H1 (cell line): ENCODE data around the gene ADCY1. TPM values are rescaled to one million over a fixed set of nuclear protein-coding genes. Genes with fewer than 3 reads are reported as not detected.

Source experiments
- CTCF ChIA-PET: fragments of 300-600 bp; sonication (Branson Sonifier 250); formaldehyde crosslinking; loops from one replicate; lab custom pipeline; 2021; ENCODE audit not compliant: partially characterized antibody; lab: Charles Lee
- POLR2A ChIA-PET: fragments of 300-600 bp; sonication (Branson Sonifier 250); formaldehyde crosslinking; loops from one replicate; lab custom pipeline; 2021; ENCODE audit warnings: inconsistent platforms; ENCODE audit not compliant: partially characterized antibody; lab: Charles Lee
- DNase-seq, 2 experiments: peaks; one replicate each; pipeline versions ENCODE4 v3.0.0 to v3.0.0-alpha.2; 2010 to 2022; ENCODE audit warnings: low spot score in 2 of 2, low read depth in 1 of 2, mixed read lengths in 1 of 2
- FAIRE-seq: peaks from 2 replicates; lab custom pipeline; 2011; peaks lifted over from hg19 to GRCh38; lab: Jason Lieb, UNC
- H2AFZ ChIP-seq: 2 replicates; pipeline ENCODE4 v1.8.1; 2012; ENCODE audit warnings: low read length, inconsistent platforms
- H2AK5ac ChIP-seq: 2 replicates; pipeline ENCODE4 v1.6.1; 2013; ENCODE audit warnings: low read depth, low read length
- H2BK120ac ChIP-seq: replicated peaks from 2 replicates; pipeline ENCODE3; 2013; ENCODE audit warnings: low read depth, low read length, inconsistent platforms
- H2BK12ac ChIP-seq: 2 replicates; pipeline ENCODE4 v1.6.1; 2013; ENCODE audit warnings: low read depth, low read length
- H2BK15ac ChIP-seq: 2 replicates; pipeline ENCODE4 v1.6.1; 2013; ENCODE audit warnings: low read length
- H2BK20ac ChIP-seq: 2 replicates; pipeline ENCODE4 v1.6.1; 2013; ENCODE audit warnings: low read length
- H2BK5ac ChIP-seq: 2 replicates; pipeline ENCODE4 v1.6.1; 2013; ENCODE audit warnings: low read depth, low read length
- H3K14ac ChIP-seq: 2 replicates; pipeline ENCODE4 v1.6.1; 2013; ENCODE audit warnings: inconsistent platforms; ENCODE audit not compliant: insufficient read length
- H3K18ac ChIP-seq: 2 replicates; pipeline ENCODE4 v1.6.1; 2013; ENCODE audit warnings: low read length; ENCODE audit errors: extremely low read depth
- H3K23ac ChIP-seq: 2 replicates; pipeline ENCODE4 v1.6.1; 2013; ENCODE audit warnings: inconsistent platforms; ENCODE audit not compliant: insufficient read length
- H3K23me2 ChIP-seq: 2 replicates; pipeline ENCODE4 v1.6.1; 2013; ENCODE audit warnings: low read depth, low read length
- H3K27ac ChIP-seq: 2 replicates; pipeline ENCODE4 v1.6.1; 2011; ENCODE audit warnings: low read depth, low read length, inconsistent platforms
- H3K27me3 ChIP-seq, 4 experiments: replicated peaks in 1 of 4; 1 replicate in 1 of 4; 2 replicates in 3 of 4; pipeline versions ENCODE4 v1.6.1 to v1.8.1; 2011 to 2013; ENCODE audit warnings: low read length in 3 of 4, mild to moderate bottlenecking in 3 of 4, inconsistent platforms in 2 of 4, mixed read lengths in 2 of 4, moderate library complexity in 1 of 4; ENCODE audit not compliant: control insufficient read depth in 3 of 4, insufficient read depth in 3 of 4; ENCODE audit errors: extremely low read depth in 1 of 4
- H3K36me3 ChIP-seq, 4 experiments: 2 replicates each; pipeline versions ENCODE4 v1.6.1 to v1.8.1; 2011 to 2013; ENCODE audit warnings: mild to moderate bottlenecking in 4 of 4, low read length in 3 of 4, moderate library complexity in 2 of 4, control low read depth in 1 of 4, inconsistent platforms in 1 of 4; ENCODE audit not compliant: insufficient read depth in 4 of 4, control insufficient read depth in 2 of 4
- H3K4ac ChIP-seq: replicated peaks from 2 replicates; pipeline ENCODE3; 2013; ENCODE audit warnings: low read length, low read depth, mixed read lengths, inconsistent platforms; ENCODE audit not compliant: insufficient read length
- H3K4me1 ChIP-seq, 4 experiments: replicated peaks in 1 of 4; 1 replicate in 1 of 4; 2 replicates in 3 of 4; pipeline versions ENCODE4 v1.6.1 to v1.8.1; 2011 to 2013; ENCODE audit warnings: low read length in 3 of 4, inconsistent platforms in 2 of 4, mixed read lengths in 1 of 4; ENCODE audit not compliant: insufficient read depth in 4 of 4, control insufficient read depth in 3 of 4
- H3K4me2 ChIP-seq, 2 experiments: 2 replicates each; pipeline versions ENCODE4 v1.6.1 to v1.8.1; 2011 to 2013; ENCODE audit warnings: low read depth in 2 of 2, low read length in 2 of 2, control low read depth in 1 of 2, inconsistent platforms in 1 of 2, mild to moderate bottlenecking in 1 of 2; ENCODE audit not compliant: insufficient read depth in 1 of 2
- H3K4me3 ChIP-seq, 4 experiments: fragments of 200-600, 300-600 bp in 1 of 4; sonication (generic), shearing (Covaris generic), sonication (Bioruptor Twin) in 1 of 4; 2 replicates each; pipeline versions ENCODE4 v1.5.1 to v1.8.1; 2011 to 2016; ENCODE audit warnings: low read length in 4 of 4, low read depth in 3 of 4, control low read depth in 2 of 4, inconsistent platforms in 2 of 4, mild to moderate bottlenecking in 2 of 4, mixed read lengths in 1 of 4, moderate library complexity in 1 of 4; ENCODE audit not compliant: insufficient read depth in 2 of 4; ENCODE audit errors: extremely low read depth in 1 of 4
- H3K56ac ChIP-seq: replicated peaks from 2 replicates; pipeline ENCODE3; 2013; ENCODE audit warnings: low read depth, mild to moderate bottlenecking, mixed read lengths, low read length, inconsistent platforms; ENCODE audit not compliant: insufficient read length
- H3K79me1 ChIP-seq: 2 replicates; pipeline ENCODE4 v1.6.1; 2013; ENCODE audit warnings: low read depth, low read length, control low read depth
- H3K79me2 ChIP-seq, 2 experiments: 2 replicates each; pipeline versions ENCODE4 v1.6.1 to v1.8.1; 2012 to 2013; ENCODE audit warnings: low read length in 2 of 2, mild to moderate bottlenecking in 2 of 2, inconsistent platforms in 1 of 2; ENCODE audit not compliant: insufficient read depth in 2 of 2, control insufficient read depth in 1 of 2
- H3K9ac ChIP-seq, 4 experiments: replicated peaks in 1 of 4; 1 replicate in 1 of 4; 2 replicates in 3 of 4; pipeline versions ENCODE4 v1.6.1 to v1.8.1; 2011 to 2013; ENCODE audit warnings: low read depth in 3 of 4, low read length in 3 of 4, control low read depth in 2 of 4, mild to moderate bottlenecking in 2 of 4, moderate library complexity in 2 of 4, inconsistent platforms in 1 of 4; ENCODE audit errors: extremely low read depth in 1 of 4
- H3K9me3 ChIP-seq, 2 experiments: 2 replicates each; pipeline versions ENCODE4 v1.6.1 to v1.8.1; 2012 to 2013; ENCODE audit warnings: mild to moderate bottlenecking in 2 of 2, moderate library complexity in 2 of 2, control low read depth in 1 of 2, inconsistent platforms in 1 of 2, low read depth in 1 of 2, low read length in 1 of 2, mixed read lengths in 1 of 2; ENCODE audit not compliant: insufficient read depth in 2 of 2
- H4K20me1 ChIP-seq, 2 experiments: replicated peaks in 1 of 2; 2 replicates each; pipeline versions ENCODE3 to v1.8.1; 2011 to 2013; ENCODE audit warnings: inconsistent platforms in 2 of 2, low read length in 2 of 2, mild to moderate bottlenecking in 1 of 2; ENCODE audit not compliant: insufficient read depth in 2 of 2, control insufficient read depth in 1 of 2
- H4K5ac ChIP-seq: 2 replicates; pipeline ENCODE4 v1.6.1; 2013; ENCODE audit warnings: low read length, low read depth, mixed read lengths, inconsistent platforms; ENCODE audit not compliant: insufficient read length
- H4K8ac ChIP-seq: 2 replicates; pipeline ENCODE4 v1.8.0; 2013; ENCODE audit warnings: mild to moderate bottlenecking, moderate library complexity, low read length, inconsistent platforms; ENCODE audit not compliant: insufficient read depth; ENCODE audit errors: extremely low read depth
- H4K91ac ChIP-seq: replicated peaks from 2 replicates; pipeline ENCODE3; 2013; ENCODE audit warnings: low read length, mixed read lengths, inconsistent platforms; ENCODE audit not compliant: insufficient read length
- CHD2 ChIP-seq: IDR thresholded peaks from 2 replicates; pipeline ENCODE4 v1.6.1; 2012; ENCODE audit warnings: low read length, improper control_type of control experiment
- CREB1 ChIP-seq: IDR thresholded peaks from 2 replicates; pipeline ENCODE4 v1.6.1; 2012; ENCODE audit warnings: inconsistent platforms
- E2F6 ChIP-seq: IDR thresholded peaks from 2 replicates; pipeline ENCODE4 v1.6.1; 2012; ENCODE audit warnings: inconsistent platforms
- SUZ12 ChIP-seq: fragments of 200-600 bp; sonication (generic); IDR thresholded peaks from 2 replicates; pipeline ENCODE4 v1.6.1; 2012; ENCODE audit warnings: mild to moderate bottlenecking, inconsistent platforms, low read length, moderate library complexity, mixed read lengths
- WGBS, 2 experiments: shearing (Covaris generic) in 1 of 2; methylation state at CpG; one replicate each; pipeline versions ENCODE4 v1.1.6 to v1.1.7; 2013 to 2015; ENCODE audit warnings: low lambda C conversion rate in 2 of 2, mixed read lengths in 2 of 2, inconsistent platforms in 1 of 2, low coverage in 1 of 2, missing lambda C conversion rate in 1 of 2; ENCODE audit not compliant: insufficient replicate concordance in 2 of 2, insufficient coverage in 1 of 2, insufficient read length in 1 of 2; ENCODE audit errors: extremely low coverage in 1 of 2, missing lambda C conversion rate in 1 of 2; 5-methylcytosine and 5-hydroxymethylcytosine counted together
- polyA plus RNA-seq, 7 experiments: library from polyadenylated mRNA; depleted of rRNA in 3 of 7; stranded (reverse) in 5 of 7; unstranded in 2 of 7; fragments of >200 nt in 5 of 7; fragments of 200-250 nt in 2 of 7; gene quantifications; 1 replicate in 5 of 7; 2 replicates in 1 of 7; 4 replicates in 1 of 7; pipeline versions ENCODE4 v1.2.1 to v1.2.3, GENCODE V29; 2011 to 2013; ENCODE audit warnings: missing spikeins in 2 of 7, mixed read lengths in 2 of 7
- total RNA-seq: library from RNA; stranded (reverse); fragmentation: NEBNext Ultra II Directional; extraction: Animal tissue kit (Norgen Biotek cat#: 25700); gene quantifications from 2 replicates; pipeline ENCODE4 v1.2.1, GENCODE V29; 2021

The ADCY1 gene
- total and polyA plus RNA-seq, 2 of the 8 experiments (the other 6 are each of a cell fraction or from before 2014, with no cell fraction given), result 7.9 to 26.9 TPM

DNA sequence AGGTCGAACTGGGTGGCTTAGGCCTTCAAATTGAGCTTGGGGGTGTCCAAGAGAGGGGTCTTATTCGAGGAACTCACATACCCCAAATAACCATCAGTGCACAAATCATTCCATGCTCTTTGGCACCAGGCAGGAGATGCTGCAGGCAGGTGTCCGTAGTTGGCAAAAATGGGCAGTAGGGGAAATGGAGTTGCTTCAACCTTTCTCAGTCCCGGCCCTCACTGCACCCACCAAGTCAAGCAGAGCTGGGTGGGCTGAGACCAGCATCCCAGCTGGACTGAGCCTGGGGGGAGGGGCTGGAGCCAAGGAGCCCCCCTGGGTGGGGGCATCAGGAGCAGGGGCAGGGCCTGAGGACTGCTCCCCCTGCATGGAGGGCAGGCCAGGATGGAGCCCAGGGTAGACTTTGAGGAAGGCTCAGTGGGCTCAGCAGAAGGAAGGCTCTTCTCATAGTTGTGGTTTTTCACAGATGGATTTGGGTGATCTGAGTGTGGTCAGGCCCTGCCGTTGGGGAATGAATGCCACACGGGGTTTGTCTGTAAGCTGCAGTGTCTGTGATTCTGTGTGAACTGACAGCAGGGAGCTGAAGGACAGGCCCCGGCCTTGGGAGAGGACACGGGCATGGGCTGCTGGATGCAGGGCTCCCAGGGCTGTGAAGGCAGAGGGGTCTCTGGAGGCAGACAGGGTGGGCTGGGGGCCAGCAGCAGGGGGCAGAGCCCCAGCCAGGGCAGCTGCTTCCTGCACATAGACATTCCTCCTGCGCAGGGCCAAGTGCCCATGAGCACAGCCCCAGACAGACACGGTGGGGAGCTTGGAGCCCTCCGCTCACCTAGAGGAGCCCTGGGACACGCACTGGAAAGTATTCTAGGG lies 144.5 kb downstream of the ADCY1 start:
- ChIA-PET CTCF (no interaction called here), POLR2A (no interaction called here)
- no peak overlapping the region for H2BK120ac ChIP-seq

More for the DNA sequence above, 144.5 kb downstream of the ADCY1 start:
- no peaks in the 10 kb centered on the region; a peak in 1 of 7 replicates for H3K4me1 ChIP-seq
- no peak overlapping the region for H2BK15ac ChIP-seq
- H3K27me3 ChIP-seq, result no peaks in the 10 kb centered on the region
- no peak overlapping the region for H3K18ac ChIP-seq
- H3K14ac ChIP-seq, result no peak overlapping the region
- no peaks in the 10 kb centered on the region for H3K23me2 ChIP-seq
- no peak overlapping the region for H3K56ac ChIP-seq
- no peak overlapping the region for H3K9ac ChIP-seq
- H2AFZ ChIP-seq, result no peak overlapping the region
- H3K4ac ChIP-seq, result no peak overlapping the region
- no peak overlapping the region for H2BK12ac ChIP-seq
- peaks cover 2% of the 10 kb centered on the region; the same call in 1 of the 2 replicates for H3K79me1 ChIP-seq
- H3K4me3 ChIP-seq, result no peak overlapping the region
- H3K4me2 ChIP-seq, result no peak overlapping the region
- H2AK5ac ChIP-seq, result no peak overlapping the region
- H3K79me2 ChIP-seq, result no peaks in the 10 kb centered on the region
- peak in 1 of 2 experiments; percentile 44 for DNase-seq
- H3K27ac ChIP-seq, result no peak overlapping the region
- no peak for FAIRE-seq
- H4K8ac ChIP-seq, result no peak overlapping the region
- WGBS, 2 experiments, result 85% methylated on average over 12 of the region's 12 CpGs; no CpG with 5 or more reads in 1 of the 2 experiments
- no peak overlapping the region for H4K5ac ChIP-seq
- H3K9me3 ChIP-seq, result no peaks in the 10 kb centered on the region
- H3K36me3 ChIP-seq, result no peaks in the 10 kb centered on the region
- H3K23ac ChIP-seq, result no peak overlapping the region
- H4K20me1 ChIP-seq, result peaks cover 2 to 3% of the 10 kb centered on the region in 2 experiments
- no peak overlapping the region for H4K91ac ChIP-seq
- H2BK5ac ChIP-seq, result no peak overlapping the region
- H2BK20ac ChIP-seq, result no peak overlapping the region
- TF ChIP-seq SUZ12 (no peak), CHD2 (no peak), CREB1 (no peak), E2F6 (no peak)
- TF ChIP-seq, all 59 proteins: peak for 0
